GM12878 (cell line): ENCODE data around the gene FGF2. TPM values are rescaled to one million over a fixed set of nuclear protein-coding genes. Genes with fewer than 3 reads are reported as not detected.

Source experiments
- ATAC-seq: fragments of 200-7000 bp; cut with Tn5 transposase; 3 replicates; pipeline ENCODE4 v1.9.1; 2020; ENCODE audit warnings: mild to moderate bottlenecking, moderate library complexity
- BruUV-seq: library from RNA; stranded (reverse); fragments of 400-500 nt; replicated peaks from 2 replicates; lab custom pipeline; 2021; lab: Mats Ljungman, UMichigan
- CTCF ChIA-PET: fragments of 300-600 bp; sonication (Branson Sonifier 250); formaldehyde crosslinking; extraction: SDS; loops from one replicate; lab custom pipeline; 2021; ENCODE audit warnings: inconsistent platforms; lab: Yijun Ruan, JAX
- POLR2A ChIA-PET: fragments of 350-600 bp; formaldehyde crosslinking; extraction: SDS; loops from one replicate; lab custom pipeline; 2021; ENCODE audit warnings: inconsistent platforms; lab: Charles Lee
- RAD21 ChIA-PET: fragments of 300-600 bp; sonication (Branson Sonifier 250); formaldehyde crosslinking; loops from one replicate; lab custom pipeline; 2023; ENCODE audit warnings: antibody characterized with exemption; ENCODE audit not compliant: unreplicated experiment; lab: Charles Lee
- SMC1A ChIA-PET: fragments of 300-600 bp; sonication (Branson Sonifier 250); formaldehyde crosslinking; loops from one replicate; lab custom pipeline; 2023; ENCODE audit not compliant: unreplicated experiment, uncharacterized antibody; lab: Charles Lee
- DNase-seq: peaks from one replicate; pipeline ENCODE4 v3.0.0-alpha.2; 2011; ENCODE audit warnings: low read depth, low spot score
- FAIRE-seq: peaks from 3 replicates; lab custom pipeline; 2011; peaks lifted over from hg19 to GRCh38; lab: Jason Lieb, UNC
- H2AFZ ChIP-seq: 2 replicates; pipeline ENCODE4 v1.6.0; 2011; ENCODE audit warnings: low read depth, low read length, control low read depth; ENCODE audit not compliant: control insufficient read depth
- H3K27ac ChIP-seq: 2 replicates; pipeline ENCODE4 v1.5.1; 2011; ENCODE audit warnings: control low read depth; ENCODE audit not compliant: control insufficient read depth, insufficient read depth
- H3K27me3 ChIP-seq, 2 experiments: replicated peaks in 1 of 2; 2 replicates each; pipeline versions ENCODE4 v1.6.0 to v1.6.1; 2011; ENCODE audit warnings: low read length in 1 of 2; ENCODE audit not compliant: control insufficient read depth in 2 of 2, insufficient read depth in 2 of 2
- H3K36me3 ChIP-seq, 2 experiments: 2 replicates each; pipeline ENCODE4 v1.5.1; 2011; ENCODE audit warnings: low read length in 1 of 2; ENCODE audit not compliant: control insufficient read depth in 2 of 2, insufficient read depth in 2 of 2
- H3K4me1 ChIP-seq: 2 replicates; pipeline ENCODE4 v1.6.1; 2011; ENCODE audit warnings: mild to moderate bottlenecking, low read length, moderate library complexity, mixed read lengths; ENCODE audit not compliant: control insufficient read depth, insufficient read depth
- H3K4me2 ChIP-seq: 2 replicates; pipeline ENCODE4 v1.6.0; 2011; ENCODE audit warnings: control low read depth; ENCODE audit not compliant: control insufficient read depth, insufficient read depth
- H3K4me3 ChIP-seq: fragments of 200-600 bp; sonication (generic); 2 replicates; pipeline ENCODE4 v1.5.1; 2016
- H3K79me2 ChIP-seq: 2 replicates; pipeline ENCODE4 v1.6.0; 2011; ENCODE audit warnings: low read length; ENCODE audit not compliant: control insufficient read depth, insufficient read depth
- H3K9ac ChIP-seq: 2 replicates; pipeline ENCODE4 v1.8.0; 2011; ENCODE audit warnings: low read length, control low read depth, mixed read lengths; ENCODE audit not compliant: control insufficient read depth, insufficient read depth
- H3K9me3 ChIP-seq: replicated peaks from 3 replicates; pipeline ENCODE4 v1.5.1; 2011; ENCODE audit warnings: mild to moderate bottlenecking, low read length; ENCODE audit not compliant: control insufficient read depth, insufficient read depth
- H4K20me1 ChIP-seq: 2 replicates; pipeline ENCODE4 v1.6.0; 2011; ENCODE audit not compliant: control insufficient read depth, insufficient read depth
- BMI1 ChIP-seq: fragments of 450-650 bp; IDR thresholded peaks from 2 replicates; pipeline ENCODE4 v1.6.1; 2016; ENCODE audit warnings: mild to moderate bottlenecking, moderate library complexity, borderline replicate concordance
- EGR1 ChIP-seq, 2 experiments: IDR thresholded peaks; 1 replicate in 1 of 2; 2 replicates in 1 of 2; pipeline ENCODE4 v1.6.1; 2011 to 2012; ENCODE audit warnings: low read depth in 2 of 2, low read length in 2 of 2, borderline replicate concordance in 1 of 2, mild to moderate bottlenecking in 1 of 2, moderate library complexity in 1 of 2
- EZH2 ChIP-seq: IDR thresholded peaks from 2 replicates; pipeline ENCODE4 v1.6.1; 2012; ENCODE audit warnings: low read depth, mild to moderate bottlenecking, control low read depth, inconsistent platforms, low read length, borderline replicate concordance; ENCODE audit not compliant: control insufficient read depth
- JUND ChIP-seq: IDR thresholded peaks from 2 replicates; pipeline ENCODE4 v1.6.1; 2012; ENCODE audit warnings: low read depth, mild to moderate bottlenecking, low read length, improper control_type of control experiment, moderate library complexity
- PML ChIP-seq: IDR thresholded peaks from 2 replicates; pipeline ENCODE4 v1.6.1; 2012; ENCODE audit warnings: low read length, inconsistent platforms
- RUNX3 ChIP-seq: IDR thresholded peaks from 2 replicates; pipeline ENCODE4 v1.6.1; 2012; ENCODE audit warnings: low read length, inconsistent platforms
- SMAD1 ChIP-seq: fragments of 450-650 bp; IDR thresholded peaks from 2 replicates; pipeline ENCODE4 v1.6.1; 2018; ENCODE audit warnings: mild to moderate bottlenecking, low read depth; ENCODE audit not compliant: partially characterized antibody
- TCF12 ChIP-seq: IDR thresholded peaks from 2 replicates; pipeline ENCODE4 v1.6.1; 2011; ENCODE audit warnings: low read depth, mild to moderate bottlenecking, low read length
- WGBS: methylation state at CpG from one replicate; pipeline ENCODE4 v1.1.6; 2016; ENCODE audit warnings: low lambda C conversion rate; ENCODE audit not compliant: insufficient replicate concordance, insufficient coverage; ENCODE audit errors: missing lambda C conversion rate; 5-methylcytosine and 5-hydroxymethylcytosine counted together
- in situ Hi-C: fragments of 300-500 bp; cut with MboI; formaldehyde crosslinking; loops from 9 replicates; pipeline ENCODE4 v1.14.3; 2018; ENCODE audit warnings: mixed read lengths
- intact Hi-C: fragments of 100-400 bp; cut with micrococcal nuclease; formaldehyde crosslinking; loops from one replicate; pipeline ENCODE4 v1.14.2; 2022; ENCODE audit not compliant: unreplicated experiment
- polyA plus RNA-seq, 11 experiments: library from polyadenylated mRNA; depleted of rRNA in 4 of 11; unstranded in 6 of 11; stranded (reverse) in 5 of 11; fragments of >200 nt; fragmentation: Nextera tagmentation in 4 of 11; fragmentation: Illumina TruSeq in 1 of 11; extraction: Ambion mirVana in 4 of 11; extraction: Trizol in 1 of 11; gene quantifications; 1 replicate in 1 of 11; 2 replicates in 10 of 11; pipeline versions ENCODE4 v1.2.1 to v1.2.3, GENCODE V29; 2011 to 2016; ENCODE audit warnings: inconsistent platforms in 2 of 11, missing spikeins in 2 of 11, low read depth in 1 of 11
- total RNA-seq, 4 experiments: library from RNA; depleted of rRNA in 3 of 4; stranded (reverse); fragments of >200 nt in 3 of 4; fragmentation: Illumina TruSeq in 1 of 4; extraction: Trizol in 1 of 4; gene quantifications; 2 replicates each; pipeline versions ENCODE4 v1.2.1 to v1.2.3, GENCODE V29; 2013 to 2021
- TF ChIP-seq, protein P1 (sequence below): IDR thresholded peaks from 2 replicates; pipeline ENCODE4 v1.6.1; 2012; ENCODE audit warnings: low read depth, low read length, improper control_type of control experiment

FGF2 gene
- total and polyA plus RNA-seq, 10 of the 15 experiments (the other 5 are each of a cell fraction or from before 2014, with no cell fraction given) = 0.13 to 1.7 (median 0.25) TPM

DNA sequence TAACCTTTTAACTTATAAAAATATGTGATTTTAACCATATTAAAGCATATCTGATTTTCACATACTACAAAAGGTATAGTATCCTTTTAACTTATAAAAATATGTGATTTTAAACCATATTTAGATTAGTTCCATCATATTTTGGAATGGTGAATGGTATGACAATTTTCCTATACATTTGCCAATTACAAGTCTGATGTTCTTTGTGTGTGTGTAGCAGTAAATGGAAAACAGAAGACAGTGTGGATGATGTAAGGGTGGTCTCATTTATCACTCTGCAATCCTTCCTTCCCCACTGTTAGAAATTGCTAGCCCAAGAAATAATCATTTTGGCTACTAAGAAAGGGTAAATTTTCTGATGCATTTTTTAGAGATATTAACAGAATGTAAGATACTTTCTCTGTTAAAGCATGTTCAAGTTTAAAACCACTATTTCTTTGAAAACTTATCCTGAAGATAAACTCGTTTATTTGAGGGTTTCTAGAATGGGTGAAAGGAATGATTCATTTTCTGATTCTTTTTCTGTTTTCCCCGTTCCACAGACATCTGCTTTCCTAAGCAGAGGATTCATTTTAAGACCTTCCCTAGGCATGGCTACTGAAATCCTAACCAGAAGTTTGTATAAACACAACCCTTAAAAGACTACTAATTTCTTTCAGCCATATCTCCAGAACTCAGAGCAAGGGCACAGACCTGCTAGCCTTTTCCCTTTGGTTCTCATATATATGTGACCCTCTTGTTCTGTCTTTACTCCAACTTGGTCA is 74.8 kb downstream of the FGF2 start:
- H3K4me3 ChIP-seq = no peak overlapping the region
- TF ChIP-seq EZH2 = no peak
- no peaks in the 10 kb centered on the region for H3K9me3 ChIP-seq
- H3K36me3 ChIP-seq = no peaks in the 10 kb centered on the region
- in situ Hi-C loops = no loop called here
- POLR2A ChIA-PET = no interaction called here
- H4K20me1 ChIP-seq = no peaks in the 10 kb centered on the region
- ATAC-seq (no peak), DNase-seq (no peak), FAIRE-seq (no peak)
- intact Hi-C loops = no loop called here
- no peak overlapping the region for H2AFZ ChIP-seq
- H3K79me2 ChIP-seq = no peaks in the 10 kb centered on the region
- 71% methylated on average over 2 of the region's 2 CpGs for WGBS
- RAD21 ChIA-PET = no interaction called here
- CTCF ChIA-PET = interaction anchor here (2.5 kb wide), 1 partner anchor 12 kb away, joined by 16 read pairs; no protein-coding TSS in a partner anchor
- H3K27me3 ChIP-seq = no peaks in the 10 kb centered on the region
- SMC1A ChIA-PET = no interaction called here
- H3K9ac ChIP-seq = no peak overlapping the region
- H3K27ac ChIP-seq = no peak overlapping the region
- H3K4me2 ChIP-seq = no peak overlapping the region
- no peaks in the 10 kb centered on the region for H3K4me1 ChIP-seq
- no TSS peak for BruUV-seq

DNA sequence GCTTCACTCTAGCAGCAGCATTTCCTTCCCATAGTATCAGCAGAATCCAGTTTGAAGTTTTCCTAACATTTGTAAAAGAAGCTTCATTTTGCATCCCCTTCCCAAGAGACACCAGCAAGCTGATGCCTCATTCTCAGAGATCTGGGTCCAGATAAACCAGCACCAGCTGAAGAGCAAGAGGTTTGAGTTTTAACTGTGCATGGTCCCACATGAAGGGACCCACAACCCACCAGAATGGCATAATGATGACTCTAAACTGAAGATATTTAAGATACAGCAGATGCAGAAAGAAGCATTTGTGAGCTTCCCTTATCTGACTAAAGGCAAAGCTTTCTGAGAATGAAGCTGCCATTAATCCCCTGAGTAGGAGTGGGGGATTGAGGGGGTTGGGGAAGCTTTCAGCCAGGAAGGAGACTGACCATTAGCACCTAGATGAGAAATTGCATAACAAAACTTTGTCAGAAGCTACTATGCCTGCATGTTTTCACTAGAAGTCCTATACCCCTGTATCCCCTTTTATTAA is 77.2 kb downstream of the FGF2 start:
- no peaks in the 10 kb centered on the region for H3K9me3 ChIP-seq
- no TSS peak for BruUV-seq
- H3K9ac ChIP-seq = no peak overlapping the region
- no peaks in the 10 kb centered on the region for H3K79me2 ChIP-seq
- H2AFZ ChIP-seq = no peak overlapping the region
- FAIRE-seq (no peak), DNase-seq (no peak)
- H3K27me3 ChIP-seq = no peaks in the 10 kb centered on the region
- SMC1A ChIA-PET = interaction anchor here (1.1 to 1.4 kb wide), 4 partner anchors 8 to 144 kb away, joined by 4 to 6 read pairs (median 4); no protein-coding TSS in a partner anchor
- intact Hi-C loops = no loop called here
- H3K4me1 ChIP-seq = no peaks in the 10 kb centered on the region
- RAD21 ChIA-PET = interaction anchor here (1.3 kb wide), 1 partner anchor 296 kb away, joined by 3 read pairs; no protein-coding TSS in a partner anchor
- in situ Hi-C loops = no loop called here
- H3K27ac ChIP-seq = no peak overlapping the region
- H3K4me2 ChIP-seq = no peak overlapping the region
- H3K36me3 ChIP-seq = no peaks in the 10 kb centered on the region
- no peak overlapping the region for H3K4me3 ChIP-seq
- POLR2A ChIA-PET = no interaction called here
- TF ChIP-seq, protein P1, sequence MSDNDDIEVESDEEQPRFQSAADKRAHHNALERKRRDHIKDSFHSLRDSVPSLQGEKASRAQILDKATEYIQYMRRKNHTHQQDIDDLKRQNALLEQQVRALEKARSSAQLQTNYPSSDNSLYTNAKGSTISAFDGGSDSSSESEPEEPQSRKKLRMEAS = no peak
- TF ChIP-seq PML (no peak), EGR1 (IDR thresholded peaks at IDR 0.05; ENCODE audit: borderline replicate concordance in 1 of 2, low read depth in 2 of 2, low read length in 2 of 2) (no peak), JUND (no peak), TCF12 (no peak), SMAD1 (no peak), BMI1 (no peak), RUNX3 (no peak)
- TF ChIP-seq, all 136 proteins: peak for 0
- CTCF ChIA-PET = interaction anchor here (1.2 to 2.5 kb wide), 3 partner anchors 8 to 146 kb away, joined by 4 to 16 read pairs (median 8); no protein-coding TSS in a partner anchor
- no peaks in the 10 kb centered on the region for H4K20me1 ChIP-seq
- ATAC-seq = no peak
